Bone marrow (tissue), 2 donors: ENCODE data around the gene FANCD2.
A peak's percentile ranks its signal among the peaks of the same experiment; 100 is the strongest.
"Not testable (repeated sequence)": the region's sequence is repeated elsewhere in the genome, so short reads cannot be mapped to it uniquely, and the experiment has no call there.

Experiments used
- DNase-seq, 2 donors: peaks; one replicate each; lab custom pipeline; 2025; lab: John Stamatoyannopoulos, UW

The FANCD2 gene

GRCh38 chr3:10026084-10026890, at the start of gene FANCD2:
Gene FANCD2, plus strand, starts transcription at chr3:10026437. Its CDS starts 2,221 bp downstream, at chr3:10028658.
- DNase-seq, result peak; percentile 76 to 93

GRCh38 chr3:9976721-9977709, 49.2 kb upstream of the FANCD2 start:
- peak in 1 of 2 donors; percentile 98 for DNase-seq

GRCh38 chr3:9978710-9979305, 47.4 kb upstream of the FANCD2 start:
- DNase-seq, result no peak

- no peak for DNase-seq
Measured at GRCh38 chr3:9980251-9980650, 46.0 kb upstream of the FANCD2 start.

- no peak for DNase-seq
Measured at GRCh38 chr3:9986230-9986725, 40.0 kb upstream of the FANCD2 start.

GRCh38 chr3:9994086-9994844, 32.0 kb upstream of the FANCD2 start:
- DNase-seq, result no peak

GRCh38 chr3:10000686-10001085, 25.6 kb upstream of the FANCD2 start:
- no peak for DNase-seq

GRCh38 chr3:10002951-10003350, 23.3 kb upstream of the FANCD2 start:
- no peak for DNase-seq

- DNase-seq, result no peak
Measured at GRCh38 chr3:10004506-10004905, 21.7 kb upstream of the FANCD2 start.

- DNase-seq, result no peak
Measured at GRCh38 chr3:10004960-10005564, 21.2 kb upstream of the FANCD2 start.

GRCh38 chr3:10006048-10006761, 20.0 kb upstream of the FANCD2 start:
- no peak for DNase-seq

- no peak for DNase-seq
Measured at GRCh38 chr3:10006762-10007090, 19.5 kb upstream of the FANCD2 start.

GRCh38 chr3:10007126-10007782, 19.0 kb upstream of the FANCD2 start:
- no peak for DNase-seq

GRCh38 chr3:10008216-10008587, 18.0 kb upstream of the FANCD2 start:
- not testable (repeated sequence) for DNase-seq

- DNase-seq, result peak; percentile 25 to 86
Measured at GRCh38 chr3:10008588-10009344, 17.5 kb upstream of the FANCD2 start.

- no peak for DNase-seq
Measured at GRCh38 chr3:10010421-10010877, 15.8 kb upstream of the FANCD2 start.

GRCh38 chr3:10010878-10011465, 15.3 kb upstream of the FANCD2 start:
- DNase-seq, result peak; percentile 56 to 94

GRCh38 chr3:10011631-10012030, 14.6 kb upstream of the FANCD2 start:
- DNase-seq, result no peak

GRCh38 chr3:10012106-10012505, 14.1 kb upstream of the FANCD2 start:
- no peak for DNase-seq
